Measurements from ENCODE around the gene GRAP2. TPM values are rescaled to one million over a fixed set of nuclear protein-coding genes. Genes with fewer than 3 reads are reported as not detected.

Gene GRAP2
- polyA plus RNA-seq, 1 donor (not counting 4 experiments of a cell fraction or from before 2014, with no cell fraction given), result not detected

- Histone ChIP-seq H3K27me3 (ENCODE audit: control insufficient read depth, extremely low read depth, insufficient read depth, low read length) (peaks cover 39% of the 10 kb centered on the region), H3K9ac (ENCODE audit: control insufficient read depth, extremely low read depth, insufficient read depth, low read length) (no peak overlapping the region)
- no peak for DNase-seq (ENCODE audit: low read depth, low spot score)
Observed at GRCh38 chr22:39937906-39938305, 37.0 kb downstream of the GRAP2 start.

DNA sequence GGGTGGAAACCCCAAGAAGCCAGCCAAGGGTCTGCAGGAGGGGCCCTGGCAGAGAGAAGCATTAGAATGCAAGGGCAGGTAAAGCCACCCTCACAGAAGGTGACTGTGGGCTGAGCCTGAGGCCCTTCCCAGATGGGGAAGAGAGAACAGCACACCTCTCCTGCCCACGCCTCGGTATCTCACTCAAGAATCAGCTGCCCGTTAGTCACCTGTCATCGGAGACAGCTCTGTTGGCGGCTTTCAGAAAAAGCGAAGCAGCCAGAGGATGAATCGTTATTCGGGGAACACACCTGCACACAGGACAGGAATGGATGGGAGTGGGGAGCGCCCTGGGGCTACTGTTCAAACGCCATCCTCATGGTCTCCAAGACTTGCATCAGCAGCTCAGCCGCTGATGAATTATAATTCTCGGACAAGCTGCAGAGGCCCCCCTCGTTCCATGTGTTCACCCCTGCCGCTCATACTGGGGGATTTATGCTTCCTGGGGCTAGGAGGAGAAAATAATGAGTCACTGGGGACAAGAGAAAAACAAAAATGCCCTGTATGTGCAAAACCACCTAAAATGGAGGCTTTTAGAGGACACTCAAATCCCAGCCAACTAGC is 37.7 kb downstream of the GRAP2 start:
- H3K4me3 ChIP-seq (ENCODE audit: control insufficient read depth in 2 of 3, extremely low read depth in 1 of 3, insufficient read depth in 2 of 3, low read depth in 1 of 3, low read length in 3 of 3), result no peak overlapping the region
- H3K9me3 ChIP-seq (ENCODE audit: control insufficient read depth, low read depth, low read length), result no peaks in the 10 kb centered on the region
- H3K36me3 ChIP-seq (ENCODE audit: control insufficient read depth in 2 of 2, extremely low read depth in 1 of 2, insufficient read depth in 2 of 2, low read length in 2 of 2), result no peaks in the 10 kb centered on the region
- H4K20me1 ChIP-seq (ENCODE audit: control insufficient read depth, extremely low read depth, insufficient read depth, low read length), result no peaks in the 10 kb centered on the region
- H3K4me2 ChIP-seq (ENCODE audit: control insufficient read depth, extremely low read depth, insufficient read depth, low read depth, low read length), result no peak overlapping the region
- H3K9ac ChIP-seq (ENCODE audit: control insufficient read depth, extremely low read depth, insufficient read depth, low read length), result no peak overlapping the region
- dilution Hi-C loops (cut with MboI; ENCODE audit: extremely low pct_ligation_motif_present, low sequenced_read_pairs), result no loop called here
- no peaks in the 10 kb centered on the region for H3K9me1 ChIP-seq (ENCODE audit: control insufficient read depth, extremely low read depth, insufficient read depth, low read length)
- no peak for FAIRE-seq
- no peaks in the 10 kb centered on the region for H3K79me2 ChIP-seq (ENCODE audit: control insufficient read depth, insufficient read depth, low read length)
- H2AFZ ChIP-seq (ENCODE audit: control insufficient read depth, low read length), result no peak overlapping the region
- no peak for TF ChIP-seq CTCF (optimal IDR thresholded peaks at IDR 0.05 in 1 of 3, IDR thresholded peaks at IDR 0.05 in 1 of 3, conservative IDR thresholded peaks at IDR 0.05 in 1 of 3; ENCODE audit: extremely low read depth in 1 of 3, insufficient read depth in 2 of 3, low read length in 3 of 3)
- no peak for TF ChIP-seq EZH2 (IDR thresholded peaks at IDR 0.05; ENCODE audit: low read length)
- DNase-seq (ENCODE audit: low read depth, low spot score), result no peak
- no peak overlapping the region for H3K27ac ChIP-seq (ENCODE audit: control insufficient read depth, insufficient read depth, low read length)
- peaks cover 39% of the 10 kb centered on the region for H3K27me3 ChIP-seq (ENCODE audit: control insufficient read depth, extremely low read depth, insufficient read depth, low read length)
- H3K4me1 ChIP-seq (ENCODE audit: control insufficient read depth, extremely low read depth, insufficient read depth, low read length), result no peaks in the 10 kb centered on the region

More at GRCh38 chr22:39937906-39938305, 37.0 kb downstream of the GRAP2 start:
- FAIRE-seq, result no peak
- Histone ChIP-seq H3K9me3 (ENCODE audit: control insufficient read depth, low read depth, low read length) (no peaks in the 10 kb centered on the region), H3K9me1 (ENCODE audit: control insufficient read depth, extremely low read depth, insufficient read depth, low read length) (no peaks in the 10 kb centered on the region), H3K27ac (ENCODE audit: control insufficient read depth, insufficient read depth, low read length) (no peak overlapping the region), H3K4me3 (ENCODE audit: control insufficient read depth in 2 of 3, extremely low read depth in 1 of 3, insufficient read depth in 2 of 3, low read depth in 1 of 3, low read length in 3 of 3) (no peak overlapping the region), H4K20me1 (ENCODE audit: control insufficient read depth, extremely low read depth, insufficient read depth, low read length) (no peaks in the 10 kb centered on the region), H3K4me1 (ENCODE audit: control insufficient read depth, extremely low read depth, insufficient read depth, low read length) (no peaks in the 10 kb centered on the region), H2AFZ (ENCODE audit: control insufficient read depth, low read length) (no peak overlapping the region), H3K79me2 (ENCODE audit: control insufficient read depth, insufficient read depth, low read length) (no peaks in the 10 kb centered on the region), H3K36me3 (ENCODE audit: control insufficient read depth in 2 of 2, extremely low read depth in 1 of 2, insufficient read depth in 2 of 2, low read length in 2 of 2) (no peaks in the 10 kb centered on the region), H3K4me2 (ENCODE audit: control insufficient read depth, extremely low read depth, insufficient read depth, low read depth, low read length) (no peak overlapping the region)
- no peak for TF ChIP-seq CTCF (optimal IDR thresholded peaks at IDR 0.05 in 1 of 3, IDR thresholded peaks at IDR 0.05 in 1 of 3, conservative IDR thresholded peaks at IDR 0.05 in 1 of 3; ENCODE audit: extremely low read depth in 1 of 3, insufficient read depth in 2 of 3, low read length in 3 of 3)
- dilution Hi-C loops (cut with MboI; ENCODE audit: extremely low pct_ligation_motif_present, low sequenced_read_pairs), result no loop called here

Data from keratinocyte (primary cell).